ENCODE measurements around the gene CTSF.
"Not testable (repeated sequence)": the region's sequence is repeated elsewhere in the genome, so short reads cannot be mapped to it uniquely, and the experiment has no call there.

Gene CTSF

DNA sequence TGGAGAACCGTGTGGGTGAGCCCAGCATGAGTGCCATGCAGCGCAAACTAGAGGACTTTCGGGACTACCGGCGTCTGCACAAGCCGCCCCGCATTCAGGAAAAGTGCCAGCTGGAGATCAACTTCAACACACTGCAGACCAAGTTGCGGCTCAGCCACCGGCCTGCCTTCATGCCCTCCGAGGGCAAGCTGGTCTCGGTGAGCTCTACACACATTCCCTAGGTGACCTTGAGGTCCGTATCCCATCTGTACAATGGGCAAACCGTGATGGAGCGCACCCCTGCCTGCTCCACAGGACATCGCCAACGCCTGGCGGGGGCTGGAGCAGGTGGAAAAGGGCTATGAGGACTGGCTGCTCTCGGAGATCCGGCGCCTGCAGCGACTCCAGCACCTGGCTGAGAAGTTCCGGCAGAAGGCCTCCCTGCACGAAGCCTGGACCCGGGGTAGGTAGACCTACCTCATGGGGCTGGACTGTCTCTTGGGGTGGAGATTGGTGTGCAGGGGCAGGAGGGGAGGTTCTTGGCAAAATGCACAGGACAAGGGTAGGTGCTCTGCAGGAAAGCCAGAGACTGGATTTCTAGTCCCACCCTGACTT lies 10.6 kb downstream of the CTSF start:
- no peak for DNase-seq

GRCh38 chr11:66556086-66556485 lies 12.3 kb downstream of the CTSF start:
- DNase-seq, result no peak

- DNase-seq, result no peak
These were observed 13.0 kb downstream of the CTSF start for GRCh38 chr11:66555416-66555815.

DNA sequence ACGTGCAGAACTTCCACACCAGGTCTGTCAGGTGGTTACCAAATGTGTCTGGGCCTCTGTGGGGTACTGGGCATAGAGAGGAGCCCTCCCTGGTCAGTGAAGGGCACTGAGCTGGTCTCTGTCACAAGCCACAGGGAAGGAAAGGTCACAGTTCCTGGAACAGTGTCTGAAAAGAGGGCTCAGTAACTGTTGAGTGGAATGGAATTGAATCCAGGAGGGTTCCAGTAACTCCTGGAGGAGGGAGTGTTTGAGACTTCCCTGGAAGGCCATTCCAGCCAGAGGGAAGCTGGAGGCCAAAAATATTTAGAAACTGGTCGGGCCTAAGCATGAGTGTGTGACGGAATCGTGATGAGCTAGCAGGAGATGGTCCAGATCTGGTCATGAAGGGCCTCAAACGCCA lies 13.8 kb downstream of the CTSF start:
- no peak for DNase-seq

DNA sequence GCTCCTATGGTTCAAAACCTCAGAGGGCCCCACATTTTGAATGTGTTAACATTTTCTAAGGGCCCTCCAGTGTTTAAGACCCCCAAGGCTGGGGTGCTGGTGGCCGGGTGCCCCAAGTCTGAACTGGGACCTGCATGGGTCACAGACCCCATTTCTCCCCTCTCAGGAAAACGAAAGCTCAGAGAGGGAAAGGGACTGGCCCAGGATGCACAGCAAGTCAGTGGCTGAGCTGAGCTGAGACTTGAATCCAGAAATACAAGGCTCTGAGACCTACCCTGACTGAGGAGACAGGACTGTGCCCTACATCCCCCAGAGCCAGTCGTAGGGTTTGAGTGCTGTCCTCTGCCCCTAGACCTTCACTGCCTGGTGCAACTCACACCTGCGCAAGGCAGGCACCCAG lies 17.5 kb downstream of the CTSF start:
- no peak for DNase-seq

DNA sequence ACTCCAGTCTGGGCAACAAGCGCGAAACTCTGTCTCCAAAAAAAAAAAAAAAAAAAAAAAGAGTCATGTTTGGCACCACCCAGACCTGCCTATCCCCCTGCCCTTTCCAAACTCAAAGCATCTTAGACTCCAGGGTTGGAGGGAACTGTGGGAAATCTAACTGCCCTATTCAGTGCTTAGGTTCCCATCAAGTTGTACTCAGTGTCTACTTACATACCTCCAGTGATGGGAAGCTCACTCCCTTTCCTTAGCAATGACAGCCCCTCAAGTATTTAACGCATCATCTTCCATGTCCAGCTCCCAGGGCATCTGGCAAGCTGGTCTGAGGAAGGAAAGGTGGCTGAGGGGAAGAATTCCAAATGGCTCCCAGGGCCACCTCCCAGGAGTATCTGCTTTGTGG lies 18.7 kb downstream of the CTSF start:
- no peak for DNase-seq

DNA sequence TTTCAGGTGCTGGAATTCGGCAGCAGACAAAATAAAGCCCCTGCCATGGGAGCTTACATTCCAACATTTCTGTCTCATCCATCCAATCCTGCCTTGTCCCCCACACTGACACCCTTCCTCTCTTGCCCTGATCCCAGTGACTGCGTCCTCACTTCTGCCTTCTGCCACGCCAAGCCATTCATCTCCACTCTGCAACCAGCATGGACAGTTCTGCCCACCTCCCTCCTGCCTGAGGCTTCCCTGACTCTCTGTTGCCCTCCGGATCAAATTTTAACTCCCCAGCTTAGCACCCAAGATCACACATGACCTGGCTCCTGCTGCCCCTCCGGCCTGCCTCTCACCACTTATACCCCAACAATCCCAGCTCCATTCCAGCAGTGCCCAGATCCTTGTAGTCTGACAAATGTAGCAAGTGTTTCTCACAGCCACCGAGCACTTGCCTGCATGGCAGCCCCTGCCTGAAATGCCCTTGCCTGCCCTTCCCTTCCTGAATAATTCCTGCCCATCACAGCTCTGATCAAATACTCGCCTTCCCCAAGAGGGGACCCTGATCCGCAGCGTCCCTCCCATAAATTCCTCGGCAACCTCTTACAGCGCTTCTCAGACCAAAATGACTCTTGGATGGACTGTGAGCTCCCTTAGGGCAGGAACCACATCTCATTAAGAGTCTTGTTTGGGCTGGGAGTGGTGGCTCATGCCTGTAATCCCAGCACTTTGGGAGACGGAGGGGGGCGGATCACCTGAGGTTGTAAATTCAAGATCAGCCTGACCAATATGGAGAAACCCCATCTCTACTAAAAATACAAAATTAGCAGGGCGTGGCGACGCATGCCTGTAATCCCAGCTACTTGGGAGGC lies 19.4 kb downstream of the CTSF start:
- DNase-seq, result no peak

GRCh38 chr11:66548041-66548440 lies 20.4 kb downstream of the CTSF start:
- no peak for DNase-seq

DNA sequence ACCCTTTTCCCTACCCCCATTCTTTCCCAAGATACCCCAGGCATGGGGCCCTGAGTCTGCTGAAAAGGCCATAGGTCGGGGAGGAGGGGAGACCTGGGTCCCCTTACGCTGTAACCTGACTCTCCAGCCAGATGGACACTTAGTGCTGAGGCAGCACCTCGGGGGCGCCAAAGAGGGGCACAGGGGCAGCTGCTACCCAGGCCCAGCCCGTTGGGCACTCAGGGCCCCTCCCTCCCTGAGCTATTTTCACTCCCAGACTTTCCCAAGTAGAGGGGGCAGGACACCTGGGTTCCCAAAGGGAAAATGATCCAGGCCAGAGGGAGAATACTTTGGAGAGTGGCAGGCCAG lies 20.8 kb downstream of the CTSF start:
- no peak for DNase-seq

- DNase-seq, result no peak
These were observed 21.3 kb downstream of the CTSF start for GRCh38 chr11:66546966-66547661.

DNA sequence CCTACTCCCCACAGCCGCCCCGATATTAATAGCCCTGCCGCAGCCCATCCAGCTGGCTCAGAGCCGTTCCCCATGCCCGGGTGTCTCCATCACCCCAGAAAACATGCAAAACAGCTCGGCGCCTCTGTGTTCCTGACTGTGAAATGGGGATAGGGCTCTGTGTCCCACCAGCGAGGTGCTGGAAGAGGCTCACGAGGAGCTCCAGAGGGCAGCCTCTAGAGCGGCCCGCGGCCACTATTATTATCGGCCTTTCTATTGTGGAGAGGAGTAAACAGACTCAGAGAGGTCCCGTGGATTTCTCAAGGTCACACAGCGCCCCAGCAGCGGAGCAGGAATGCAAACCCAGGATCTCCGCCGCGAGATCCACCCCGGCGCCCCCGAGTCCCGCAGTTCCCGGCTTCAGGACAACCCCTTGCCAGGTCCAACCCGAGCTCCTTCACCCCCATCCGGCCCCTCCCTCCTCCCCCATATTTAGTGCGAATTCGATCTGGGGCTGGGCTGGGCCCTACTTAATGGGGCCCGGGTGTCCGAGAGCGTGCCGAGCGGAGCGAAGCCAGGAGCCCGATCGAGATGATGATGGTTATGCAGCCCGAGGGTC lies 21.9 kb downstream of the CTSF start, which contains the start of gene ACTN3:
Gene ACTN3 (plus strand): TSS at position 536 of the 598 bp plus-strand sequence. CDS start 35 bp downstream, at position 571.
- no peak for DNase-seq

DNA sequence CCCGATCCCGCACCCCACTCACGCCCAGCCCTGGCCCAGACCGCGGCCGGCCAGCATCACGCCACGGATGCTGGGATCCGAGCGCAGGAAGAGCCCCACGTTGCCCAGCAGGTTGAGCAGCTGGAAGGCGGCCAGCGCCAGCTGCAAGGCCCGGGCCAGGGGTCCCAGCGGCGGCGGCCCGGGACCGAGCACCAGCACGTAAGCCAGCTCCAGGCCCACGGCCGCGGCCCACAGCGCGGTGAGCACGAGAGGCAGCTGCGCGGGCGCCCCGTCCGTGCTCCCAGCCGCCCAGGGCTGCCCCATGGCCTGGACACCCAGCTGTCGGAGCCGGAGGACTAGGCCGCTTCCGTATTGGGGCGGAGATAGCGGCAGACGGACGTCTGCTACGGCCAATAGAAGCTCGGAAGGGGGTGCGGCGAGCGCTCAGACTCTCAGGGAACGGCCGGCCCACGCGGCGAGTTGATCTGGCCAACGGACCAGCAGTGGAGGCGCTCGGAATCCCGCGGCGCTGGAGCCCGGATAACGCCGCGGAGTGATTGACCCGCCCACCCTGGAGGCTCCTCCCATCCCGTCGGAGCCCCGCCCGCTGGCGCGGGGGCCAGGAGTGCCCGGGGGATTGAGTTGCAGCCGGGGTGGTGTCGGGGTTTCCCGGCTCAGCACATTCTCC lies 22.6 kb downstream of the CTSF start, which contains the start of gene ZDHHC24:
Gene ZDHHC24 (minus strand): TSS at position 348 of the 667 bp plus-strand sequence. CDS start 45 bp downstream, at position 303.
- peak; percentile 86 for DNase-seq

- DNase-seq, result not testable (repeated sequence)
These were observed 23.5 kb downstream of the CTSF start for GRCh38 chr11:66544952-66545351.

DNA sequence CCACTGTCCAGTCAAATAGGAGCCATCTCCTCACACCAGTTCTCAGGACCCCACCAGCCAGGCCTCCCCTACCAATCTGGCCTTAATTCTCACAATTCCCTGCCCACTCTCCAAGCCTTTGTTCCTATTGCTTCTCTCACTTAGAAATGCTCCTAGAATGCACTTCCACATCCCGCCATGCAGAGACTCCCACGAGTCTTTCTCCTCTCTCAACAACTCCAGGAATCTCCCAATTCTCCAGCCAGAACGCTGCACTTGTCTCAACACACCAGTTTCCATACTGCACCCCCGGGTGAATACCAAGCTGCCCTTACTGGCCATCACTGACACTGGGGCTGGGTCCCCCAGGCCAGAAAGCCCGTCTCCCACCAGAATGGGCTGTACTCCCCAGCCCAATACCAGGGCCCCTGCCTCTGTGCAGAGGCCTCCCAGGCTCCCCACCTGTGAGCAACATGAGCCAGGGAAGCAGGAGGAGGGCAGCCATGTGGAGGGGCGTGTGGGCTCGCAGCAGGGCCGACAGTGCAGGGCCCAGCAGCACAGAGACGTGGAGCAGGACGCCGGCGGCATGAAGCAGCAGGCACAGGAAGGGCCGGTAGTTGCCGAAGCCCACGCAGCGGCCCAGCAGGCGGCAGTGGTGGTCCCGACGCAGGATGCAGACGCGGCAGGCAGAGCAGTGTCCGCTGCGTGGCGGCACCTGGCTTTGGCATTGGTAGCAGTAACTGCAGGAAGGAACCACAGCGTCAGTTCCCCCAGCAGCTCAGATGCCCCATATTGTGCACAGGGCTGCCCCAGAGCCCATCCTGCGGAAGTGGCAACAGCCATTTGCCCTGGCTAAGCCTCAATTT lies 24.9 kb downstream of the CTSF start:
- DNase-seq, result no peak

GRCh38 chr11:66542362-66542761 lies 26.0 kb downstream of the CTSF start:
- DNase-seq, result no peak

DNA sequence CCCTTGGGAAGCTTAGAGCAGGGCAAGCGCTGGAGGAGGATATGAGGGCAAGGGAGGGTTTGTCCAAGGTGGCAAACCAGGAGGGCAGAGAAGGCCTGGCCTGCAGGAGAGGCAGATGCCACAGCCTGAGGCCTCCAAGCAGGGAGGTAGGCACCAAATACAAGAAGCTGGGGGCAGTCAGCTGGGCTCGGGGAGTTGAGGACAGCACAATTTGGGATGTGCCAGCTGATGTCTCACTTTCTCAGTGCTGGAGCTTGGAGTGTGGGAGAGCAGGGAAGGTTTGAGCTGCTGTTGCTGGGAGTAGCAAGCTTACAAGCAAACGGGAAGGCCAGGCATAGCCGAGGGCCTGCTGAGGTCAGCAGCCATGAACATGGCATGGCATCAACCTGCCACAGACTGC lies 26.5 kb downstream of the CTSF start:
- DNase-seq, result no peak

DNA sequence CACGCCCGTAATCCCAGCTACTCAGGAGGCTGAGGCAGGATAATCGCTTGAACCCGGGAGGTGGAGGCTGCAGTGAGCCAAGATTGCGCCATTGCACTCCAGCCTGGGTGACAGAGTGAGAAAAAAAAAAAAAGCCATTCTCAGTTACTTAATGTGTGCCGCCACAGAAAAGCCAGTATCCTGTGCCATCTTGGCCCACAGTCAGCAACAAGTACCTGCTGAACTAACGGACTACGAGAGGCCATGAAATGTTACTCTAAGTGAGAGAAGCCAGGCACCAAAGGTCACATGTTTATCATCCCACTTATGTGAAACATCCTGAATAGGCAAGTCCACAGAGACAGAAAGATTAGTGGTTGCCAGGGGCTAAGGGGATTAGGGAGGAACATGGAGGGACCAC lies 27.8 kb downstream of the CTSF start:
- not testable (repeated sequence) for DNase-seq

GRCh38 chr11:66539870-66540213 lies 28.6 kb downstream of the CTSF start:
- no peak for DNase-seq

GRCh38 chr11:66539170-66539869 lies 29.1 kb downstream of the CTSF start:
- DNase-seq, result no peak

- no peak for DNase-seq
These were observed 35.6 kb downstream of the CTSF start for GRCh38 chr11:66532784-66533183.

DNA sequence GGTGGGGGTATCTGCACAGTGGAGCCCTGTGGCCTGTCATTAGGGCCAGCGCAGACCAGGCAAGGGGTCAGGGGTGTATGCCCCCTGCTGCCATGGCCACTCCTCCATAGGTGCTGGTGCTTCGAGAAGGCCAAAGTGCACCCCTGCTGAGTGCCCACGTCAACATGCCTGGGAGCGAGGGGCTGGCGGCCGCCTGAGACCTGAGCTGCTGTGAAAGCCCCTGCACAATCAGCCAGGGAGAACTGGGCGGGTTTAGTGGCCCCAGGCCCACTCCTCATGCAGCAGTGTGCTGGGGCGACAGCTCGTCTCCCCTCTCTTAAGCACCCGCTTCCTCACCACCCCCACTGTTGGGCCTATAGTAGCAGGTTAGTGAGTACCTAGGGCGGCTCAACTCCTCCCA lies 36.6 kb downstream of the CTSF start:
- DNase-seq, result no peak
